ENCODE measurements around the gene RAC3. TPM values are rescaled to one million over a fixed set of nuclear protein-coding genes. Genes with fewer than 3 reads are reported as not detected.

RAC3 gene
- total and polyA plus RNA-seq, 9 donors: 7.2 to 15.3 (median 11.2) TPM

DNA sequence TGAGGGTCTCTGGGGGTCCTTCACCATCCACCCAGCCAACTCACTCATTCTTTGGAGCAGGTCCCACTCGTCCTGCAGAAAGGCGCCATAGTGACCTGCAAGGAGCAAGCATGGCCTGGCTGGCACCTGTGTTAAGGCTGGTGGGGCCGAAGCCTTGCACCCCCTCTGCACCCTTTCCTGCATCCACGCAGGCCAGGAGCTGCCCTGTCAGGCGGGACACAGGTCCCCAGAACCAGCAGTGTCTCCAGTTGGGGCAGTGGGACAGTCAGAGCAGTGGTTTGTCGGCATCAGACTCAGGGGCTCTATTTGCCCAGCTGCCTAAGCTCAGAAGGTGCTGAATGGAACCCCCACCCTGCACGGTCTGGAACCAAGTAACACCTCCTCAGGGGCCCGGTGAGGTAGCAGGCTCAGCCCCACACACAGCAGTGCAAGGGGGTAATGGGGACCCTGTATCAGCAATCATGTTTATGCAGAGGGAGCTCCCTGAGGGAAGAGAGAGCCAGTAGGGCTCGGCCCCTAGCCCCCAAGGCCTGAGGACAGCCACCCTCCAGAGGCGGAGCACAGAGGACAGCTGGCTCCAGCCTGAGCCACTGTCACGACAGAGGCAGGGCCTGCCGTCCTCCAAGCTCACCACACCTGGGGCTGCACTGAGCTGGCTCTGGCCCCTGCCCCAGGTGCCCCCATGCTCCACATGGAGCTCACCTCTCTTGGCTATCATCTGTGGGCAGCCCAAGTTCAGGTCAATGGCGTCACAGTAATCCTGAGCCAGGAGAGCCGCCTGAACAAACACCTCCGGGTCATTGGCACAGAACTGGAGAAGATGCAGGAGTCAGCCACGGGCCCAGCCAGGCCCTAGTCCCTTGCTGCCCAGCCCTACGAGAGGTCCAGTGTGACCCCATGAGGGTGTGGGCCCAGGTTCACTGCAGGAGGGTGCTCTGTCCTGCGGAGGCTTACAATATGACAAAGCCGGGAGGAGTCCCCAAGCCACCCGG lies 32.2 kb downstream of the RAC3 start:
- WGBS (ENCODE audit: insufficient coverage): 81% methylated on average over 18 of the region's 20 CpGs
- H3K4me1 ChIP-seq (ENCODE audit: control insufficient read depth, insufficient read depth, low read length): peaks cover 21% of the 10 kb centered on the region
- no peaks in the 10 kb centered on the region for H3K27me3 ChIP-seq (ENCODE audit: control insufficient read depth, insufficient read depth, low read length)
- no peak for DNase-seq
- no peaks in the 10 kb centered on the region for H3K9me3 ChIP-seq (replicated peaks; ENCODE audit: control insufficient read depth, low read depth, low read length)
- no peak overlapping the region for H3K27ac ChIP-seq (ENCODE audit: low read length)
- H3K4me3 ChIP-seq (ENCODE audit: low read length): peak overlapping the region; percentile 84
- H3K36me3 ChIP-seq (ENCODE audit: control insufficient read depth, insufficient read depth, low read length): peaks cover 54% of the 10 kb centered on the region

- peaks cover 47% of the 10 kb centered on the region for H3K36me3 ChIP-seq (ENCODE audit: control insufficient read depth, insufficient read depth, low read length)
- no peaks in the 10 kb centered on the region for H3K9me3 ChIP-seq (replicated peaks; ENCODE audit: control insufficient read depth, low read depth, low read length)
- peaks cover 21% of the 10 kb centered on the region for H3K4me1 ChIP-seq (ENCODE audit: control insufficient read depth, insufficient read depth, low read length)
- DNase-seq: no peak
- no peak overlapping the region for H3K27ac ChIP-seq (ENCODE audit: low read length)
- WGBS (ENCODE audit: insufficient coverage): 42% methylated on average over 36 of the region's 36 CpGs
- peak overlapping the region; percentile 84 for H3K4me3 ChIP-seq (ENCODE audit: low read length)
- H3K27me3 ChIP-seq (ENCODE audit: control insufficient read depth, insufficient read depth, low read length): no peaks in the 10 kb centered on the region
Measured at GRCh38 chr17:82064433-82065192, 33.1 kb downstream of the RAC3 start.

DNA sequence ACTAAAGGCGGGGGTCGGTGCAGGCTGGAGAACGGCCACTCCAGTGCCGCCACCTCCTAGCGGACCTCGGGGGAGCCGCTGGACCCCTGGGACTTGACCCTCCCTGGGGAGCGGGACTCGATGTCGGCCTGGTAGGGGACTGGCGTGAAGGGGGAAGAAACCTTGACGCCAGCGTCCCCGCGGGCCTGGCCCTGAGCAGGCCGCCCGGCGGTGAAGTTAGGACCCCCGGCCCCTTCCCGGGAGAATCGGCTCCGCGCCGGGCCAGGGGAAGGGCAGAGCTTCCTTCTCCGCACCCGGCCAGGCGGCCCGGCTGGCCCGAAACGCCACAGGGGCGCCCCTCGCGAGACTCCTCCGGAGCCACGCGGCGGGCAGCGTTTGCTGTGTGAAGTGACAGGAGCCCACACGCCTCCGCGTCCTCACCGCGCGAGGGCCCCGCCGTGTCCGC lies 33.7 kb downstream of the RAC3 start:
- no peak overlapping the region for H3K27ac ChIP-seq (ENCODE audit: low read length)
- H3K9me3 ChIP-seq (replicated peaks; ENCODE audit: control insufficient read depth, low read depth, low read length): no peaks in the 10 kb centered on the region
- under 1% methylated on average over 46 of the region's 47 CpGs for WGBS (ENCODE audit: insufficient coverage)
- peaks cover 21% of the 10 kb centered on the region for H3K4me1 ChIP-seq (ENCODE audit: control insufficient read depth, insufficient read depth, low read length)
- DNase-seq: no peak
- no peaks in the 10 kb centered on the region for H3K27me3 ChIP-seq (ENCODE audit: control insufficient read depth, insufficient read depth, low read length)
- peak overlapping the region; percentile 84 for H3K4me3 ChIP-seq (ENCODE audit: low read length)
- H3K36me3 ChIP-seq (ENCODE audit: control insufficient read depth, insufficient read depth, low read length): peaks cover 41% of the 10 kb centered on the region

DNA sequence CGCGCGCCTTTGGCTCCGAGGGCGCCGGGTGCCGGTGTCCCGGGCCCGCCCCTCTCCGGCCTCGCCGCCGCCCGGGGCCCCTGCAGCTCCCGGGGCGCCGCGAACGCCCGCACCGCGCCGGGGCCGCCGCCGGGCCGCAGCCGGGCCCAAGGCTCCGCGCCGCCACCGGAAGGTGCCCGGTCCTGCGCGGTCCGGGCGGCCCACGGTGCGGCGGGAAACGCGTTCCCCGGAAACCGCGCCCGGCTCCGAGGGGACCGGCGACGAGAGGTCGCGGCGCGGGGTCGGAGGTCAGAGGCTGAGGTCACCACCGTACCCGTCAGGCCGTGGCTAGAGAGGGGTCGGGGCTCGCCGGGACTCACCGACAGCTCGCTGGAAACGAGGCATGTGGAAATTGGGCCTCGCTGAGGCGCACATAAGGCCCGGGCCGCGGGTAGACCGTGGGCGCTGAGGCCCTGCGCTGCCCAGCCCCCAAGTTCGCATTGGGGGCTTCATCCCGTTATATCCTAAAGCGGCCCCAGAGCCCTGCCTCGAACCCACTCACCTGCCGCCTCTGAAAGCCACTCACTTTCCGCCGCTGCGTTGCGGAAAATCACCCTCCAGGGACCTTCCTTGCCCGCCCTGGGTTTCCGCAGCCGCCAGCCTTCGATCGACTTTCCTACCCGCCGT lies 34.3 kb downstream of the RAC3 start, which contains the start of gene DUS1L:
Gene DUS1L, minus strand, starts transcription at position 167 of the 666 bp plus-strand sequence. CDS start 745 bp downstream, outside the sequence.
- H3K4me1 ChIP-seq (ENCODE audit: control insufficient read depth, insufficient read depth, low read length): peaks cover 21% of the 10 kb centered on the region
- peak within 1 kb of the TSS; percentile 84 for H3K4me3 ChIP-seq (ENCODE audit: low read length)
- H3K27me3 ChIP-seq (ENCODE audit: control insufficient read depth, insufficient read depth, low read length): no peaks in the 10 kb centered on the region
- peaks cover 35% of the 10 kb centered on the region for H3K36me3 ChIP-seq (ENCODE audit: control insufficient read depth, insufficient read depth, low read length)
- H3K27ac ChIP-seq (ENCODE audit: low read length): peak within 1 kb of the TSS; percentile 85
- WGBS (ENCODE audit: insufficient coverage): 4% methylated on average over 86 of the region's 88 CpGs
- no peaks in the 10 kb centered on the region for H3K9me3 ChIP-seq (replicated peaks; ENCODE audit: control insufficient read depth, low read depth, low read length)
- peak; percentile 73 for DNase-seq

DNA sequence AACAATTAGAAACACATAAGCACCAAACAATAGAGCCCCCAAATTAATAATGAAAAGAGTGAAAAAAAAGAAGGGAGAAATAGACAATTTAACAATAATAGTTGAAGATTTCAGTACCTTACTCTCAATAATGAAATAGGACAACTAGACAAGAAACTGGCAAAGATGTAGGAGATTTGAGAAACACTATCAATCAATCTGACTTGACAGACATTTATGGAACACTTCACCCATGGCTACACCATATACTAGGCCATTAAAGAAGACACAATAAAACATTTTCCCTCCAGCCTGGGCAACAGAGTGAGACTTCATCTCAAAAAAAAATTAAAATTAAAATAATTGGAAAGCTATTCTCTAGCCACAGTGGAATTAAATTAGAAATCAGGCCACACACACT lies 39.1 kb downstream of the RAC3 start:
- Histone ChIP-seq H3K4me1 (ENCODE audit: control insufficient read depth, insufficient read depth, low read length) (peaks cover 7% of the 10 kb centered on the region), H3K4me3 (ENCODE audit: low read length) (no peak overlapping the region), H3K27me3 (ENCODE audit: control insufficient read depth, insufficient read depth, low read length) (no peaks in the 10 kb centered on the region), H3K27ac (ENCODE audit: low read length) (no peak overlapping the region), H3K9me3 (replicated peaks; ENCODE audit: control insufficient read depth, low read depth, low read length) (no peaks in the 10 kb centered on the region), H3K36me3 (ENCODE audit: control insufficient read depth, insufficient read depth, low read length) (no peaks in the 10 kb centered on the region)
- DNase-seq: no peak

DNA sequence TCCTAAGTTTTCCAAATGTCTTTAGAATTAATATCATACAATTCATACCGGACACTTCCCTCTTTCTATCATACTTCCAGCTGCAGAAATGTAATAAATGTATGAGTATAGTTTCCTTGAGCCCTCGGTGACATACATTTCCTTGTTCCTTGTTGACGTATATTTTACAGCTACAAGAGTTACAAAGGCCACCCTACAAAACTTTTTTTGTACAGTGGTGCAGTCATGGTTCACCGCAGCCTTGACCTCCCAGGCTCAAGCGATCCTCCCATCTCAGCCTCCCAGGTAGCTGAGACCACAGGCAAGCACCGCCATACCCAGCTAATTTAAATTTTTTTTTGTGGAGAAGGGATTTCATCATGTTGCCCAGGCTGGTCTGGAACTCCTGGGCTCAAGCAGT lies 41.3 kb downstream of the RAC3 start:
- no peak for DNase-seq
- no peak overlapping the region for H3K4me3 ChIP-seq (ENCODE audit: low read length)
- no peak overlapping the region for H3K27ac ChIP-seq (ENCODE audit: low read length)
- no peaks in the 10 kb centered on the region for H3K27me3 ChIP-seq (ENCODE audit: control insufficient read depth, insufficient read depth, low read length)
- peaks cover 16% of the 10 kb centered on the region for H3K4me1 ChIP-seq (ENCODE audit: control insufficient read depth, insufficient read depth, low read length)
- peaks cover 1% of the 10 kb centered on the region for H3K36me3 ChIP-seq (ENCODE audit: control insufficient read depth, insufficient read depth, low read length)
- WGBS (ENCODE audit: insufficient coverage): 100% methylated on average over 2 of the region's 6 CpGs
- no peaks in the 10 kb centered on the region for H3K9me3 ChIP-seq (replicated peaks; ENCODE audit: control insufficient read depth, low read depth, low read length)

DNA sequence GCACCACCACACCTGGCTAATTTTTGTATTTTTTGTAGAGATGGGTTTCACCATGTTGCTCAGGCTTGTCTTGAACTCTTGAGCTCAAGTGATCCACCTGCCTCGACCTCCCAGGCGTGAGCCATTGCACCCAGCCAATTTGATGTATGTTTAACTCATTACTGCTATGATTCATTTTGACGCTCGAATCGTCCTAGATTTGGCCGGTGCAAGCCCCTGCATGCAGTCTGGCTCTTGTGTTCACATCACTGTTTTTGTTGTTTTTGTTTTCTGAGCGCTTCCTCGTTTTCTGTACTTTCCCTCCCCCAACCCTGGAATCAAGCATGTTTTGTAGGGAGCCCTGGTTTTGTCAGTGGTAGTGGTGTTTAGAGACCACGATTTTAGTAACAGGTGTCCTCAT lies 42.0 kb downstream of the RAC3 start:
- 73% methylated on average over 2 of the region's 9 CpGs for WGBS (ENCODE audit: insufficient coverage)
- H3K27ac ChIP-seq (ENCODE audit: low read length): no peak overlapping the region
- H3K4me1 ChIP-seq (ENCODE audit: control insufficient read depth, insufficient read depth, low read length): peaks cover 20% of the 10 kb centered on the region
- no peaks in the 10 kb centered on the region for H3K27me3 ChIP-seq (ENCODE audit: control insufficient read depth, insufficient read depth, low read length)
- DNase-seq: no peak
- H3K4me3 ChIP-seq (ENCODE audit: low read length): no peak overlapping the region
- no peaks in the 10 kb centered on the region for H3K9me3 ChIP-seq (replicated peaks; ENCODE audit: control insufficient read depth, low read depth, low read length)
- H3K36me3 ChIP-seq (ENCODE audit: control insufficient read depth, insufficient read depth, low read length): peaks cover 3% of the 10 kb centered on the region

GRCh38 chr17:82076018-82076784 lies 44.7 kb downstream of the RAC3 start:
- no peaks in the 10 kb centered on the region for H3K27me3 ChIP-seq (ENCODE audit: control insufficient read depth, insufficient read depth, low read length)
- H3K4me1 ChIP-seq (ENCODE audit: control insufficient read depth, insufficient read depth, low read length): peaks cover 20% of the 10 kb centered on the region
- peaks cover 25% of the 10 kb centered on the region for H3K36me3 ChIP-seq (ENCODE audit: control insufficient read depth, insufficient read depth, low read length)
- DNase-seq: no peak
- no peaks in the 10 kb centered on the region for H3K9me3 ChIP-seq (replicated peaks; ENCODE audit: control insufficient read depth, low read depth, low read length)
- no peak overlapping the region for H3K27ac ChIP-seq (ENCODE audit: low read length)
- 73% methylated on average over 24 of the region's 25 CpGs for WGBS (ENCODE audit: insufficient coverage)
- no peak overlapping the region for H3K4me3 ChIP-seq (ENCODE audit: low read length)

DNA sequence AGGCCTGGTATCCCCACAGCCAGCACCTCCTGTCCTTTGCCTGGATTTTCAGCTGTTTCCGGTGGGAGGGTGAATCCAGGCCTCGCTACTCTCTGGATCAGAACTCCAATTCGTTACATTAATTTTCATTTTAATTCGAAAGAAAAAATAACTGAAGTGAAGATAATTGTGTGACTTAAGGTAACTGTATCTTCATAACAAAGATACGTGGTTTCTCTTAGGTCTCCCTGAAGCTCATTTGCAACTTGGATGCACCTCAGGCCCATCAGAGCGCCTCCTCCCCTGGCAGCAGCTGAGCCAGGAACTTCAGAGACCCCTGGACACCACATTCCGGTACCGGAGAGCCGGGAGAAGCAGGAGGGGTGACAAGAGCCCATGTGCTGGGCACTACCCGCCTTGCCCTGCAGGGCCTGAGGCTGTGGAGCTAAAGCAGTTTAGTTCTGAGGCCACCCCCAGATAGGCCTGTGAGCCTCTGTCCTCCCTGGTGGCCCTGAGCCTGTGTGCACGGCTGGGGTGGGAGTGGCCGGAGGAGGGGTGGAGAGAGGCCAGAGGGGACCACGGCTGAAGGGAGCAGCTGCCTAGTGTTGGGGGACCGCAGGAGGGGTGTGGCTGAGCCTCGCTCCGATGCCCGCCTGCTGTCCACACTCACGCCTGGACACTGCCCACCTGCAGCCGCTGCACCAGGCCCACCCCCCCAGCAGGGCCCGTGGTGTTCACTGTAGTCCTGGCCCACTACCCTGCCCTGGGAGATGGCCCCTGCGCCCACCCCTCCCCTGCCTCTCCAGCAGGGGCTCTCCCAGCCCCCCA lies 45.5 kb downstream of the RAC3 start:
- no peaks in the 10 kb centered on the region for H3K9me3 ChIP-seq (replicated peaks; ENCODE audit: control insufficient read depth, low read depth, low read length)
- 20% methylated on average over 9 of the region's 21 CpGs for WGBS (ENCODE audit: insufficient coverage)
- no peaks in the 10 kb centered on the region for H3K27me3 ChIP-seq (ENCODE audit: control insufficient read depth, insufficient read depth, low read length)
- H3K27ac ChIP-seq (ENCODE audit: low read length): no peak overlapping the region
- DNase-seq: peak; percentile 62
- no peak overlapping the region for H3K4me3 ChIP-seq (ENCODE audit: low read length)
- peaks cover 20% of the 10 kb centered on the region for H3K4me1 ChIP-seq (ENCODE audit: control insufficient read depth, insufficient read depth, low read length)
- peaks cover 31% of the 10 kb centered on the region for H3K36me3 ChIP-seq (ENCODE audit: control insufficient read depth, insufficient read depth, low read length)
